RWPE1 (cell line): ENCODE results near the gene SLC19A1.

Experiments
- CTCF ChIA-PET: fragments of 350-600 bp; sonication (Branson Sonifier 250); formaldehyde crosslinking; extraction: SDS; loops from one replicate; lab custom pipeline; 2021; lab: Yijun Ruan, JAX
- POLR2A ChIA-PET: fragments of 400-600 bp; formaldehyde crosslinking; extraction: SDS; loops from one replicate; lab custom pipeline; 2020; ENCODE audit warnings: antibody characterized with exemption; ENCODE audit not compliant: low non-redundant PET; lab: Yijun Ruan, JAX
- DNase-seq: peaks from one replicate; pipeline ENCODE4 v3.0.0; 2012; ENCODE audit warnings: low spot score
- H3K27ac ChIP-seq: fragments of 450-650 bp; 2 replicates; pipeline ENCODE4 v1.5.1; 2017
- TF ChIP-seq, protein P1 (sequence below): fragments of 450-650 bp; conservative IDR thresholded peaks from 2 replicates; pipeline ENCODE4 v1.5.1; 2017; ENCODE audit warnings: low read depth, mild to moderate bottlenecking

SLC19A1 gene

DNA sequence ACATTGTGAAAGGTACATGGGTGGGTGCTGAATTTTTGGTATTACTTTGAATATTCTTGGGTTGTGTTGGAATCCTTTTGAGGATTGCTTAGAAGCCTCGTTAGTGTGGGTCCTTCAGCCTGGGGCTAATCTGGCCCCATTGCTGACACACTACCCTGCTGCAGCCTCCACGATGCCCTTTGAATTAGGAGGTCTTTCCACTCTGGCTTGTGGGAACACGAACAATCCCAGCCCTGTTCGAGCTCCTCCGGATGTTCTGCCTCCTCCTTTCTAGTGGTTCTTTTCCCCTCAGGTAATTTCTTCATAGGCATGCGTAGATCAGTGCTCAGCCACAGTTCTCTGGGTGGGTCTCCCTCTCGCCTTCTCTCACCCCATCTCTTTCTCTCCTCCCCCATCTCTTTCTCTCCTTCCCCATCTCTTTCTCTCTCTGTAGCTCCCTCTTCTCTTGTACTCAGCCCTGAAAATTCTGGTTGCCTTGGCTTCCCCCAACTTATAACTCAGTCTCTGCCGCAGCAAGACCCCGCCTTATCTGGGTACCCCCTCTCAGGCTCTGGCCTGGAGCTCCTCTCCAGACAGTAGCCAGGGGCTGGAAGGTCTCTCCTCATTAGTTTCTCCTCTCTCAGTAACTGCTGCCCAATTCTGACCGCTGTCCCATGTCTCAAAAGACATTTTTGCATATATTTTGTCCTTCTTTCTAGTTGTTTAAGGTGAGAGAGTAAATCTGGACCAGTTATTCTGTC is 46.0 kb upstream of the SLC19A1 start:
- ChIA-PET CTCF (no interaction called here), POLR2A (no interaction called here)
- no peak overlapping the region for H3K27ac ChIP-seq
- no peak for DNase-seq
- TF ChIP-seq, protein P1, sequence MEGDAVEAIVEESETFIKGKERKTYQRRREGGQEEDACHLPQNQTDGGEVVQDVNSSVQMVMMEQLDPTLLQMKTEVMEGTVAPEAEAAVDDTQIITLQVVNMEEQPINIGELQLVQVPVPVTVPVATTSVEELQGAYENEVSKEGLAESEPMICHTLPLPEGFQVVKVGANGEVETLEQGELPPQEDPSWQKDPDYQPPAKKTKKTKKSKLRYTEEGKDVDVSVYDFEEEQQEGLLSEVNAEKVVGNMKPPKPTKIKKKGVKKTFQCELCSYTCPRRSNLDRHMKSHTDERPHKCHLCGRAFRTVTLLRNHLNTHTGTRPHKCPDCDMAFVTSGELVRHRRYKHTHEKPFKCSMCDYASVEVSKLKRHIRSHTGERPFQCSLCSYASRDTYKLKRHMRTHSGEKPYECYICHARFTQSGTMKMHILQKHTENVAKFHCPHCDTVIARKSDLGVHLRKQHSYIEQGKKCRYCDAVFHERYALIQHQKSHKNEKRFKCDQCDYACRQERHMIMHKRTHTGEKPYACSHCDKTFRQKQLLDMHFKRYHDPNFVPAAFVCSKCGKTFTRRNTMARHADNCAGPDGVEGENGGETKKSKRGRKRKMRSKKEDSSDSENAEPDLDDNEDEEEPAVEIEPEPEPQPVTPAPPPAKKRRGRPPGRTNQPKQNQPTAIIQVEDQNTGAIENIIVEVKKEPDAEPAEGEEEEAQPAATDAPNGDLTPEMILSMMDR: no peak

DNA sequence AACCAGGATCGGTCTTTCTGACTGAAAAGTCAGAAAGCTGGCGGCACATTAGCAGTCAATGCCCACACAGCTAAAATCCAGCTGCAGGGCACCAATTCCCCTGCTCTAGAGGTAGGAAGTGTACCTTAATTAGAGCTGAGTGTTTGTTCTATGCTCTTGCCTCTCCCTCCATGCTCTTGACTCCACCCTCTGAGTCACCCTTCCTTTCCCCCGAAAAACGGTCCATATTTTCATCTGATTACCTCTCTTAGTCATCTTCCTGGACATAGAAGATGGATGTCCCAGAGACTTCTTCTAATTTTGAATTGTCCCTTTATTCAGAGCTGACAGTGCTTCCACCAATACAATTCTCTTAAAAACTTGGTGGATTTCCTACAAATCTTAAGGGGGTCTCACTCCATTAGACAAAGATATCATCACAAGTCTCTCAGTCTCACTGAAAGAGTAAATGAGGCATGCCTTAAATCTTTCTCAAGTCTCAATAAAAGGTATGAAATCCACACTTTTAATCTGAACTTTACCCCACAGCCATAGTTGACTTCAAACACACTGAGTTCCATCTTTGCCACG is 44.1 kb upstream of the SLC19A1 start:
- no peak overlapping the region for H3K27ac ChIP-seq
- DNase-seq: no peak
- ChIA-PET CTCF (no interaction called here), POLR2A (no interaction called here)
- TF ChIP-seq, protein P1: no peak

DNA sequence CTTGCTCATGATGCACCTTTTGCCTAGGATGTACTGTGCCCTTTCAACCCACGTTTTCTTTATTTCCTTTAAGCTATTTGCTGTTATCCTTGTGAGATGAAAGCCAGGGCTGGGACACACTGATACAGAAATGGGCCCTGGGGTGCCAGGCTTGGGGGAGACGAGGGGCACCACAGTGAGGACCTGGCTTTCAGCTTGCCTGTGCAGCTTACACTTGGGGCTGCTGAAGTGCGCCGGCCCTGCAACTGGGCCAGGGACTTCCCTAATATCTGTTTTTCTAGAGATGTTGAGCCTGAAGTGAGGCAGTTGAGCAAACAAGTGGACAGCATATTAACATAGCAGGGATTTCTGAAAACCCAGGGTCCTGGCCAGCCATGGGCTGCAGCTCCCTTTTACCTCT is 42.5 kb upstream of the SLC19A1 start:
- no peak overlapping the region for H3K27ac ChIP-seq
- no peak for DNase-seq
- ChIA-PET POLR2A (no interaction called here), CTCF (no interaction called here)
- TF ChIP-seq, protein P1: no peak

DNA sequence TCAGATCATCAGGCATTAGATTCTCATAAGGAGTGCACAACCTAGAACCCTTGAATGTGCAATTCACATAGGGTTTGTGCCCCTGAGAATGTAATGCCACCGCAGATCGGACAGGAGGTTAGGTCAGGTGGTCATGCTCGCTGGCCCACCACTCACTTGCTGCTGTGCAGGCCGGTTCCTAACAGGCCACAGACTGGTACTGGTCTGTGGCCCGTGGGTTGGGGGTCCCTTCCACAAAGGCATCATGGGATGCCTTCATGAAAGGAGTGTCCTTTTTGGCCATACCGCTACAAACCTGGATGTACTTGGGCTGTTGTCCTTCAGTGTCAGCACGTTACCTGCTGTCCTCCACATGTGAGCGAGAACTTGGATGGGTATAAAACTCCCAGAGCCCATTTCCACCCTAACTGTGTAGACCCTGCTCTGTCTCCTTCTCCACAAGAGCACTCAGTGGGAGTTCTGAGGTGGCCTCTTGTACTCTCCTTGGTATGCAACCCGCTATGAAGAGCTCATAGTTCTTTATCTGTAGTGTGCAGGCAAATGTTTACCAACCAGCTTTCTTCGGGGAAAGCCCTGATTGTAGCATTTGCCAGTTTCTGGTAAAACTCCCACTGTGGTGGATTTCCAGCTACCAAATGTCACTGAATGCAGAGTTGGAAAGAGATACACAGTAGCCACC is 41.7 kb upstream of the SLC19A1 start:
- H3K27ac ChIP-seq: no peak overlapping the region
- DNase-seq: no peak
- ChIA-PET POLR2A (no interaction called here), CTCF (no interaction called here)
- TF ChIP-seq, protein P1: no peak

DNA sequence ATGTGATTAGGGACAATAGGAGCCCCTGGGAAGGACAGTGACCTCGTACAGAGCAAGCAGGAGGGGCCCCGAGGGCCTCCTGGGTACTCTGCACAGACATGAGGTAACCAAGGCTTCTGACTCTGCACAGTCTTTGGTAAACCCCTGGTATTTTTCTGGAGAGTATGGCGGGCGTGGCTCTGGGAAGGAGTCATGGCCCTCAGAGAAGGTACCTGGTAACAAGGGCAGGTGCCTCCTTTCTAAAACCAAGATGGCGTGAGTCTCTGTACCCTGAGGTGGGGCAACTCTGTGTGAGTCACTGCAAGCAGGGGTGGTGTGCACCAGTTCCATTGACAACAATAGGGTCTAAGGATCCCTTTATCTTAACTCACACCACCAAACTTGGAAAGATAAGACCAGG is 39.9 kb upstream of the SLC19A1 start:
- POLR2A ChIA-PET: no interaction called here
- CTCF ChIA-PET: interaction anchor here (0.6 kb wide), 1 partner anchor 1160 kb away, joined by 3 read pairs; no protein-coding TSS in a partner anchor
- H3K27ac ChIP-seq: no peak overlapping the region

DNA sequence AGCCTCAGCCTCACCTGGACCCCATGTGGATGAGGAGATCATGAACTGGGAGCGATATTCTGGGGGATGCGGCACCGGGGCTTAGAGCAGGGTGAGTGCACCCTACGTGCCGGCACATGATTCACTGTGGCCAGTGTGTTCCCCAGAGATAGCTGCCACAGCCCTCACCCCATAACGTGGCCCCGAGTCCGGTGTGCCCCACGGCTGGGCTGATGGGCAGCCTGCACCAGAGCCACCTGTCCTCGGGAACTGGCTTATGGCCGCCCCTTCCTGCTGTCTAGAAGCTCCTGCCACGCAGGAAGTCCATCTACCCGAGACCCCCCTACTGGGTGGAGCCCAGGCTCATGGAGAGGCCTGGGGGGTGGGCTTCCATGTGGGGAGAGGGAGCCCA is 39.1 kb upstream of the SLC19A1 start:
- TF ChIP-seq, protein P1: no peak
- H3K27ac ChIP-seq: no peak overlapping the region
- ChIA-PET POLR2A (no interaction called here), CTCF (interaction anchor here (0.6 kb wide), 2 partner anchors 11 to 1159 kb away, joined by 3 to 9 read pairs; no protein-coding TSS in a partner anchor)
- no peak for DNase-seq

More for the DNA sequence above, 39.9 kb upstream of the SLC19A1 start:
- no peak for DNase-seq
- TF ChIP-seq, protein P1: no peak
